K562 (cell line): ENCODE results near the gene ACKR3. TPM values are rescaled to one million over a fixed set of nuclear protein-coding genes. Genes with fewer than 3 reads are reported as not detected.

ENCODE experiments used
- ATAC-seq: fragments of 200-7000 bp; cut with Tn5 transposase; 3 replicates; pipeline ENCODE4 v1.9.1; 2020; ENCODE audit warnings: moderate library complexity
- BruUV-seq: library from RNA; stranded (reverse); fragments of 400-500 nt; replicated peaks from 2 replicates; lab custom pipeline; 2021; lab: Mats Ljungman, UMichigan
- CTCF ChIA-PET: fragments of 300-600 bp; formaldehyde crosslinking; extraction: SDS; loops from one replicate; lab custom pipeline; 2021; ENCODE audit warnings: low intra/inter-chr PET ratio; lab: Yijun Ruan, JAX
- POLR2A ChIA-PET: fragments of 300-600, 350-650 bp; sonication (Branson Sonifier 250); formaldehyde crosslinking; extraction: SDS; loops from one replicate; lab custom pipeline; 2021; ENCODE audit warnings: antibody characterized with exemption, inconsistent platforms; lab: Yijun Ruan, JAX
- DNase-seq, 4 experiments: peaks; one replicate each; pipeline versions ENCODE4 v3.0.0 to v3.0.0-alpha.2; 2011 to 2018; ENCODE audit warnings: low spot score in 3 of 4, mixed read lengths in 3 of 4; ENCODE audit errors: extremely low read depth in 1 of 4
- FAIRE-seq: peaks from 2 replicates; lab custom pipeline; 2011; peaks lifted over from hg19 to GRCh38; lab: Jason Lieb, UNC
- H2AFZ ChIP-seq: 2 replicates; pipeline ENCODE4 v1.6.0; 2011; ENCODE audit warnings: low read depth, low read length, control low read depth, inconsistent platforms
- H3K27ac ChIP-seq: fragments of 200-600 bp; 3 replicates; pipeline ENCODE4 v1.8.0; 2011; ENCODE audit warnings: low read depth, mild to moderate bottlenecking, control low read depth, inconsistent platforms, low read length, moderate library complexity, mixed read lengths; ENCODE audit errors: extremely low read depth
- H3K27me3 ChIP-seq, 2 experiments: fragments of 300-600 bp in 1 of 2; 2 replicates in 1 of 2; 3 replicates in 1 of 2; pipeline versions ENCODE4 v1.6.0 to v1.8.0; 2011; ENCODE audit warnings: inconsistent platforms in 2 of 2, low read length in 2 of 2, mild to moderate bottlenecking in 1 of 2, mixed read lengths in 1 of 2, moderate library complexity in 1 of 2; ENCODE audit not compliant: control insufficient read depth in 2 of 2, insufficient read depth in 2 of 2
- H3K36me3 ChIP-seq: fragments of 300-600 bp; 3 replicates; pipeline ENCODE4 v1.8.0; 2011; ENCODE audit warnings: mild to moderate bottlenecking, low read length, inconsistent platforms; ENCODE audit not compliant: control insufficient read depth, insufficient read depth
- H3K4me1 ChIP-seq, 2 experiments: fragments of 200-600 bp in 1 of 2; replicated peaks in 1 of 2; 2 replicates in 1 of 2; 3 replicates in 1 of 2; pipeline versions ENCODE4 v1.5.1 to v1.8.0; 2011; ENCODE audit warnings: inconsistent platforms in 2 of 2, low read length in 2 of 2, mild to moderate bottlenecking in 1 of 2, mixed read lengths in 1 of 2, moderate library complexity in 1 of 2; ENCODE audit not compliant: control insufficient read depth in 2 of 2, insufficient read depth in 2 of 2
- H3K4me2 ChIP-seq: 2 replicates; pipeline ENCODE4 v1.6.1; 2011; ENCODE audit warnings: low read length, control low read depth, inconsistent platforms, mixed read lengths; ENCODE audit not compliant: insufficient read depth
- H3K4me3 ChIP-seq: fragments of 200-600 bp; sonication (generic), shearing (Covaris generic); 2 replicates; pipeline ENCODE4 v1.5.1; 2016; ENCODE audit warnings: control low read depth, inconsistent platforms
- H3K79me2 ChIP-seq: fragments of 200-600 bp; 3 replicates; pipeline ENCODE4 v1.8.0; 2011; ENCODE audit warnings: low read length, inconsistent platforms; ENCODE audit not compliant: control insufficient read depth, insufficient read depth
- H3K9ac ChIP-seq, 2 experiments: 2 replicates each; pipeline versions ENCODE4 v1.6.0 to v1.6.1; 2011; ENCODE audit warnings: low read depth in 2 of 2, low read length in 2 of 2, control low read depth in 1 of 2, inconsistent platforms in 1 of 2, mild to moderate bottlenecking in 1 of 2, mixed read lengths in 1 of 2; ENCODE audit not compliant: insufficient read depth in 1 of 2
- H3K9me1 ChIP-seq: one replicate; pipeline ENCODE4 v1.6.0; 2011; ENCODE audit warnings: inconsistent platforms, mild to moderate bottlenecking, low read length, moderate library complexity; ENCODE audit not compliant: control insufficient read depth, insufficient read depth
- H3K9me3 ChIP-seq: replicated peaks from 2 replicates; pipeline ENCODE4 v1.5.1; 2011; ENCODE audit warnings: low read depth, low read length, inconsistent platforms; ENCODE audit not compliant: control insufficient read depth, insufficient read depth
- H4K20me1 ChIP-seq: replicated peaks from 2 replicates; pipeline ENCODE4 v1.6.1; 2011; ENCODE audit warnings: low read length, inconsistent platforms, mixed read lengths; ENCODE audit not compliant: control insufficient read depth, insufficient read depth
- ARID1B ChIP-seq: fragments of 450-650 bp; IDR thresholded peaks from 2 replicates; pipeline ENCODE4 v1.6.1; 2016; ENCODE audit warnings: antibody characterized with exemption, mild to moderate bottlenecking, inconsistent platforms
- ELF1 ChIP-seq: fragments of 200-800 bp; sonication (Bioruptor generic); IDR thresholded peaks from 2 replicates; pipeline ENCODE4 v1.6.1; 2016; ENCODE audit warnings: missing genetic modification characterization, missing compliant biosample characterization
- ELK3 ChIP-seq: fragments of 450-650 bp; formaldehyde crosslinking; IDR thresholded peaks from 2 replicates; pipeline ENCODE4 v1.4.0; 2020; ENCODE audit warnings: mild to moderate bottlenecking
- NFE2L1 ChIP-seq: fragments of 450-650 bp; IDR thresholded peaks from 2 replicates; pipeline ENCODE4 v1.6.1; 2016; ENCODE audit warnings: missing genetic modification characterization, low read depth, mild to moderate bottlenecking, missing compliant biosample characterization, moderate library complexity, borderline replicate concordance
- ZBTB40 ChIP-seq, 2 experiments: fragments of 450-650 bp in 1 of 2; sonication (generic) in 1 of 2; formaldehyde crosslinking in 1 of 2; IDR thresholded peaks; 2 replicates each; pipeline versions ENCODE4 v1.7.1 to v1.9.0; 2016 to 2022; ENCODE audit warnings: inconsistent platforms in 1 of 2, mild to moderate bottlenecking in 1 of 2, missing genetic modification reagents in 1 of 2
- ZNF217 ChIP-seq: sonication (generic); formaldehyde crosslinking; IDR thresholded peaks from 2 replicates; pipeline ENCODE4 v1.8.0; 2022; ENCODE audit warnings: mild to moderate bottlenecking, missing genetic modification reagents
- ZNF696 ChIP-seq: fragments of 250-450 bp; sonication (Bioruptor Pico); conservative IDR thresholded peaks from 2 replicates; pipeline ENCODE4 v1.4.0; 2020; ENCODE audit warnings: mild to moderate bottlenecking, moderate library complexity
- WGBS: fragments of 100-300 bp; shearing (Covaris generic); methylation state at CpG from one replicate; pipeline ENCODE4 v1.1.6; 2016; ENCODE audit warnings: low coverage, mixed read lengths; ENCODE audit not compliant: insufficient coverage; ENCODE audit errors: missing lambda C conversion rate; 5-methylcytosine and 5-hydroxymethylcytosine counted together
- in situ Hi-C: fragments of 300-500 bp; cut with MboI; formaldehyde crosslinking; loops from 4 replicates; pipeline ENCODE4 v1.15.0; 2018; ENCODE audit warnings: inconsistent platforms, mixed read lengths
- intact Hi-C: fragments of 100-400 bp; cut with micrococcal nuclease; formaldehyde crosslinking; loops from 2 replicates; pipeline ENCODE4 v1.14.2; 2022
- polyA plus RNA-seq, 8 experiments: library from polyadenylated mRNA; depleted of rRNA in 4 of 8; stranded (reverse) in 5 of 8; unstranded in 3 of 8; fragments of >200 nt; fragmentation: Nextera tagmentation in 2 of 8; fragmentation: Illumina TruSeq in 1 of 8; extraction: Ambion mirVana in 2 of 8; extraction: Trizol in 1 of 8; gene quantifications; 2 replicates each; pipeline versions ENCODE4 v1.2.1 to v1.2.3, GENCODE V29; 2011 to 2014; ENCODE audit warnings: inconsistent platforms in 1 of 8, missing spikeins in 1 of 8
- total RNA-seq, 7 experiments: library from RNA; depleted of rRNA in 6 of 7; stranded (reverse); fragments of >200 nt in 6 of 7; fragmentation: Illumina TruSeq in 2 of 7; extraction: Trizol in 2 of 7; gene quantifications; 2 replicates each; pipeline versions ENCODE4 v1.2.1 to v1.2.3, GENCODE V29; 2011 to 2021; ENCODE audit warnings: low replicate concordance in 1 of 7
- TF ChIP-seq, protein P1 (sequence below): sonication (generic); formaldehyde crosslinking; IDR thresholded peaks from 2 replicates; pipeline ENCODE4 v1.8.1; 2022; ENCODE audit warnings: missing genetic modification reagents

ACKR3 gene
- total and polyA plus RNA-seq, 9 of the 15 experiments (the other 6 are each of a cell fraction or from before 2014, with no cell fraction given), result 0.07 TPM; not detected in 8

DNA sequence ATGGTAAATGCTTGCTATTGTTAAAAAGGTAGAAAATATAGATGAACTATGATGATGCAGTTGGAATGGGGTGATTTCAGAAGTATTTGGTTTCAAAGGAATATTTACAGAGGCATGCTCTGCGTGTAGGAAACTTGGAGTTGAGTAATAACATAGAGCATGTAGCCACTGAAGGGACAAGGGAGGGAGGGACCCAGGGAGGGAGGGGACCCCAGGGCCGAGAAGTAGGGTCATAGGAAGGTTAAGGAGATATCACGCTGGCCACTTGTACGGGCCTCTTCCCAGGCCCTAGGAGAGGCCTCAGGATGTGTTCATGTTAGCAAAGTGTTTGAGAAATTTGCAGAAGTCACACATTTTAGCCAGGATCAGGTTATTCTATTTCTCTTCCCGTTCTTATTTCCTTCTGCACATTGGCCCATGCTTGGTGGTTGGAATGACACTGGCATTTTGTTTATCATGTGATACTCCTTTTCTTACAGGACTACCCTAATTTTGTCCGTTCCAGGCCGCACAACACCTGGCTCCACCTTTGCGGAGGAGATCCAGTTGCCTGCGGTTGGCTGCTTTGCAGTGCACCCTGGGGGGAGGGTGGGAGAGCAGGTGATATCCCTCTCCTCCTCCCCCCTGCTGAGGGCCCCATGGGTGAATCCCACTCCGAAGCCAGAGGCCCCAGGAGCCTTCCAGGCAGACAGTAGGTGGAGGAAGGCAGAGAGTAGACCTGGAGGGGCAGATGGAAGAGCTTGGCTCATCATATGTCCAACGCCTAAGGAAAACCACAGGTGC is 16.9 kb upstream of the ACKR3 start:
- no peak overlapping the region for H2AFZ ChIP-seq
- intact Hi-C loops, result no loop called here
- ChIA-PET CTCF (no interaction called here), POLR2A (no interaction called here)
- no peaks in the 10 kb centered on the region for H4K20me1 ChIP-seq
- no peaks in the 10 kb centered on the region for H3K4me1 ChIP-seq
- H3K27ac ChIP-seq, result no peak overlapping the region
- H3K27me3 ChIP-seq, result peaks cover 0 to 5% of the 10 kb centered on the region in 2 experiments; a peak in 1 of 5 replicates
- BruUV-seq, result no TSS peak
- H3K9me3 ChIP-seq, result no peaks in the 10 kb centered on the region
- no peaks in the 10 kb centered on the region for H3K9me1 ChIP-seq
- H3K4me2 ChIP-seq, result no peak overlapping the region
- H3K4me3 ChIP-seq, result no peak overlapping the region
- 2% methylated on average over 9 of the region's 11 CpGs for WGBS
- DNase-seq (no peak), ATAC-seq (no peak), FAIRE-seq (no peak)
- no peaks in the 10 kb centered on the region for H3K36me3 ChIP-seq
- no peak overlapping the region for H3K9ac ChIP-seq
- in situ Hi-C loops, result no loop called here
- H3K79me2 ChIP-seq, result no peaks in the 10 kb centered on the region
- TF ChIP-seq NFE2L1 (tag) (no peak), ZNF696 (no peak), ZBTB40 (IDR thresholded peaks at IDR 0.05) (no peak), ZBTB40 (CRISPR knock-in tag; IDR thresholded peaks at IDR 0.05) (no peak), ZNF217 (CRISPR knock-in tag) (no peak), ARID1B (no peak), ELF1 (tag) (no peak), ELK3 (CRISPR knock-in tag) (no peak)
- TF ChIP-seq, protein P1, sequence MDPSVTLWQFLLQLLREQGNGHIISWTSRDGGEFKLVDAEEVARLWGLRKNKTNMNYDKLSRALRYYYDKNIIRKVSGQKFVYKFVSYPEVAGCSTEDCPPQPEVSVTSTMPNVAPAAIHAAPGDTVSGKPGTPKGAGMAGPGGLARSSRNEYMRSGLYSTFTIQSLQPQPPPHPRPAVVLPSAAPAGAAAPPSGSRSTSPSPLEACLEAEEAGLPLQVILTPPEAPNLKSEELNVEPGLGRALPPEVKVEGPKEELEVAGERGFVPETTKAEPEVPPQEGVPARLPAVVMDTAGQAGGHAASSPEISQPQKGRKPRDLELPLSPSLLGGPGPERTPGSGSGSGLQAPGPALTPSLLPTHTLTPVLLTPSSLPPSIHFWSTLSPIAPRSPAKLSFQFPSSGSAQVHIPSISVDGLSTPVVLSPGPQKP (CRISPR knock-in tag), result no peak
